HepG2 (cell line): Measurements from ENCODE around the gene RPL27A. TPM values are rescaled to one million over a fixed set of nuclear protein-coding genes. Genes with fewer than 3 reads are reported as not detected.

Experiments used
- ATF7 ChIP-seq, 2 experiments: fragments of 450-650 bp in 1 of 2; sonication (generic) in 1 of 2; formaldehyde crosslinking in 1 of 2; IDR thresholded peaks; 2 replicates each; pipeline versions ENCODE4 v1.4.0 to v1.6.1; 2016 to 2020; ENCODE audit warnings: antibody characterized with exemption in 1 of 2, mild to moderate bottlenecking in 1 of 2, missing genetic modification reagents in 1 of 2
- BRD4 ChIP-seq: sonication (generic); formaldehyde crosslinking; IDR thresholded peaks from 2 replicates; pipeline ENCODE4 v1.4.0; 2020; ENCODE audit warnings: missing genetic modification reagents
- FIP1L1 ChIP-seq: fragments of 200-400 bp; formaldehyde crosslinking; IDR thresholded peaks from 2 replicates; pipeline ENCODE4 v1.6.1; 2018; ENCODE audit warnings: low read depth, mild to moderate bottlenecking, low read length, moderate library complexity, borderline replicate concordance; ENCODE audit not compliant: insufficient read depth
- FOXK2 ChIP-seq: fragments of 450-650 bp; IDR thresholded peaks from 2 replicates; pipeline ENCODE4 v1.6.1; 2016
- GABPA ChIP-seq, 2 experiments: IDR thresholded peaks; 2 replicates each; pipeline ENCODE4 v1.6.1; 2011 to 2016; ENCODE audit warnings: low read depth in 2 of 2, low read length in 1 of 2, missing biosample characterization in 1 of 2, missing genetic modification characterization in 1 of 2
- HNF4A ChIP-seq: sonication (generic); formaldehyde crosslinking; IDR thresholded peaks from 2 replicates; pipeline ENCODE4 v1.4.0; 2020; ENCODE audit warnings: missing genetic modification reagents
- HNRNPK ChIP-seq: fragments of 200-400 bp; formaldehyde crosslinking; IDR thresholded peaks from 2 replicates; pipeline ENCODE4 v1.6.1; 2018; ENCODE audit warnings: low read length, low read depth, moderate library complexity, mild to moderate bottlenecking; ENCODE audit not compliant: poor library complexity, severe bottlenecking
- IRF2 ChIP-seq: IDR thresholded peaks from 2 replicates; pipeline ENCODE4 v1.6.1; 2018; ENCODE audit warnings: missing genetic modification reagents, missing compliant biosample characterization
- KDM2A ChIP-seq: sonication (generic); formaldehyde crosslinking; IDR thresholded peaks from 2 replicates; pipeline ENCODE4 v1.4.0; 2020; ENCODE audit warnings: low read depth, missing genetic modification reagents, borderline replicate concordance
- MBD4 ChIP-seq: IDR thresholded peaks from 2 replicates; pipeline ENCODE4 v1.6.1; 2012; ENCODE audit warnings: low read length, inconsistent platforms, borderline replicate concordance
- RBM39 ChIP-seq: fragments of 200-400 bp; formaldehyde crosslinking; IDR thresholded peaks from one replicate; pipeline ENCODE4 v1.6.1; 2018; ENCODE audit warnings: antibody characterized with exemption, mild to moderate bottlenecking, low read depth, low read length; ENCODE audit not compliant: poor library complexity, severe bottlenecking
- REXO4 ChIP-seq: sonication (generic); formaldehyde crosslinking; IDR thresholded peaks from 2 replicates; pipeline ENCODE4 v1.8.0; 2022; ENCODE audit warnings: missing genetic modification reagents, mild to moderate bottlenecking, borderline replicate concordance
- SSRP1 ChIP-seq: IDR thresholded peaks from 2 replicates; pipeline ENCODE4 v1.6.1; 2016; ENCODE audit warnings: control low read depth
- ZKSCAN5 ChIP-seq: sonication (generic); formaldehyde crosslinking; IDR thresholded peaks from 2 replicates; pipeline ENCODE4 v1.5.1; 2020; ENCODE audit warnings: mild to moderate bottlenecking, missing genetic modification reagents
- ZMAT3 ChIP-seq: sonication (generic); formaldehyde crosslinking; conservative IDR thresholded peaks from 2 replicates; pipeline ENCODE4 v1.7.0; 2021; ENCODE audit warnings: missing genetic modification reagents
- ZNF10 ChIP-seq: sonication (generic); formaldehyde crosslinking; IDR thresholded peaks from 2 replicates; pipeline ENCODE4 v1.4.0; 2020; ENCODE audit warnings: mild to moderate bottlenecking, low read depth, missing genetic modification reagents, borderline replicate concordance
- ZNF430 ChIP-seq: sonication (generic); formaldehyde crosslinking; IDR thresholded peaks from 2 replicates; pipeline ENCODE4 v1.9.0; 2021; ENCODE audit warnings: mild to moderate bottlenecking, missing genetic modification reagents
- ZNF460 ChIP-seq: sonication (generic); formaldehyde crosslinking; IDR thresholded peaks from 2 replicates; pipeline ENCODE4 v1.5.1; 2020; ENCODE audit warnings: missing genetic modification reagents, mild to moderate bottlenecking, borderline replicate concordance
- ZNF543 ChIP-seq: sonication (generic); formaldehyde crosslinking; IDR thresholded peaks from 2 replicates; pipeline ENCODE4 v1.4.0; 2020; ENCODE audit warnings: mild to moderate bottlenecking, missing genetic modification reagents
- ZNF567 ChIP-seq: sonication (generic); formaldehyde crosslinking; IDR thresholded peaks from 2 replicates; pipeline ENCODE4 v1.8.1; 2023; ENCODE audit warnings: mild to moderate bottlenecking, missing genetic modification reagents, borderline replicate concordance
- ZNF83 ChIP-seq: sonication (generic); formaldehyde crosslinking; IDR thresholded peaks from 2 replicates; pipeline ENCODE4 v1.4.0; 2020; ENCODE audit warnings: missing genetic modification reagents, mild to moderate bottlenecking, borderline replicate concordance
- polyA plus RNA-seq, 8 experiments: library from polyadenylated mRNA; depleted of rRNA in 3 of 8; stranded (reverse) in 7 of 8; unstranded in 1 of 8; fragments of >200 nt; fragmentation: Illumina TruSeq in 4 of 8; extraction: Trizol in 4 of 8; gene quantifications; 2 replicates each; pipeline versions ENCODE4 v1.2.1 to v1.2.3, GENCODE V29; 2011 to 2016; ENCODE audit warnings: low read depth in 4 of 8, missing spikeins in 1 of 8, mixed read lengths in 1 of 8; ENCODE audit not compliant: insufficient read depth in 1 of 8
- total RNA-seq, 5 experiments: library from RNA; depleted of rRNA; stranded (reverse); fragments of >200 nt; fragmentation: Illumina TruSeq; extraction: Trizol; gene quantifications; 2 replicates each; pipeline ENCODE4 v1.2.3, GENCODE V29; 2016; ENCODE audit warnings: low read depth in 1 of 5
- TF ChIP-seq, protein P1 (sequence below): IDR thresholded peaks from 2 replicates; pipeline ENCODE4 v1.6.1; 2016
- TF ChIP-seq, protein P2 (sequence below): sonication (generic); formaldehyde crosslinking; IDR thresholded peaks from 2 replicates; pipeline ENCODE4 v1.5.1; 2020; ENCODE audit warnings: mild to moderate bottlenecking, moderate library complexity, missing genetic modification reagents
- TF ChIP-seq, protein P3 (sequence below): sonication (generic); formaldehyde crosslinking; IDR thresholded peaks from 2 replicates; pipeline ENCODE4 v1.5.1; 2020; ENCODE audit warnings: missing genetic modification reagents, mild to moderate bottlenecking, borderline replicate concordance

RPL27A gene
- total and polyA plus RNA-seq, 2 of the 13 experiments (the other 11 are each of a cell fraction or from before 2014, with no cell fraction given), result 1,531 to 2,153 TPM

DNA sequence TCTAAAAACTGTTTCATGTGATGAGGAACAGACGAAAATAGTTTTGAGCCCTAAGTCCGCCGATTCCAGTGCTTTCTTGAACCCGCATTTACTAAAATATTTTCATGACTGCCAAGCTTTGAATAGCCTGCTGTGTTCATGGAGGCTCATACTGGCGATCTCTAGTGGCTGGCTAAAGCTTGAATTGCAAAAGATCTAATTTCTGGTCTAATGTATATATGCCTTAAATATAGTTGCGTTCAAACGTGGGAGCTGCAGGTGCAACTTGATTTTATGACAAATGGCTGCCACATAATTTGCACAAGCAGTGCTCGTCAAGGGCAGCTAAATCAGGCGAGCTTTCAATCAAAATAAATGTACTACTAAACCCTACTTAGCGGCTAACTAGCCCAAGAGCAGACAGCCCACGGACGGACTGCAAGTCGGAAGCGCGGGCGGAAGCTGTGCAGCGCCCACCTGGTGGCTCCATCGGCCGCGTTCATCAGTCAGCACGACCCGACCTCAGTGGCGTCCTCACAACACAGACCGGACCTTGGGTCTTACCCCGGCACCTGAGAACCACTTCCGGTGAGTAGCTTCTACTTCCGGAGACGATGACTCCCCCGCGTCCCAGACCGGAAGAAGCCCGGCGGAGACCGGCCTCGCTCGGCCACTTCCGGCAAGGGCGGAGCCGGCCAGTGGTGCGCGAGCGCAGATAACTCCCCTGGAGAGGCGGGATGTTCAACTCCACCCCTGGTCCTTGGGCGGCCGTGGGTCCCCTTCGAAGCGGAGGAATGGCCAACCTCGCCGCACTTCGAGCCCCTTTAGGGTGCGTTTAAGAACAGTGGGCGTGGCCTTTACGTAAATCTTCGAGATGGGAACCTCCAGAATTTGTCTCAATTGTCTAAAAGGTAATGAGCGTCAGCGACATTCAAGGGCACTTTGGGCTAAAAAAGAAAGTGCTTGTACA, 6.1 kb downstream of the RPL27A start (continued):
- TF ChIP-seq FIP1L1, result peak; percentile 97
- TF ChIP-seq MBD4, result peak; percentile 96; the same call in 1 of the 2 replicates
- TF ChIP-seq ZKSCAN5, result no peak
- TF ChIP-seq, protein P1, sequence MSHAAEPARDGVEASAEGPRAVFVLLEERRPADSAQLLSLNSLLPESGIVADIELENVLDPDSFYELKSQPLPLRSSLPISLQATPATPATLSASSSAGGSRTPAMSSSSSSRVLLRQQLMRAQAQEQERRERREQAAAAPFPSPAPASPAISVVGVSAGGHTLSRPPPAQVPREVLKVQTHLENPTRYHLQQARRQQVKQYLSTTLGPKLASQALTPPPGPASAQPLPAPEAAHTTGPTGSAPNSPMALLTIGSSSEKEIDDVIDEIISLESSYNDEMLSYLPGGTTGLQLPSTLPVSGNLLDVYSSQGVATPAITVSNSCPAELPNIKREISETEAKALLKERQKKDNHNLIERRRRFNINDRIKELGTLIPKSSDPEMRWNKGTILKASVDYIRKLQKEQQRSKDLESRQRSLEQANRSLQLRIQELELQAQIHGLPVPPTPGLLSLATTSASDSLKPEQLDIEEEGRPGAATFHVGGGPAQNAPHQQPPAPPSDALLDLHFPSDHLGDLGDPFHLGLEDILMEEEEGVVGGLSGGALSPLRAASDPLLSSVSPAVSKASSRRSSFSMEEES (CRISPR knock-in tag), result peak; percentile 49; the same call in 1 of the 2 replicates
- peak; percentile 74; the same call in 1 of the 2 replicates for TF ChIP-seq BRD4 (CRISPR knock-in tag)
- peak; percentile 90 for TF ChIP-seq ZNF543 (CRISPR knock-in tag)
- no peak for TF ChIP-seq ZNF10
- TF ChIP-seq ZNF460 (CRISPR knock-in tag), result no peak
- TF ChIP-seq ZNF430 (CRISPR knock-in tag), result peak; percentile 84; the same call in 1 of the 2 replicates
- TF ChIP-seq HNRNPK, result no peak
- no peak for TF ChIP-seq ZNF567 (CRISPR knock-in tag)
- TF ChIP-seq, protein P2, sequence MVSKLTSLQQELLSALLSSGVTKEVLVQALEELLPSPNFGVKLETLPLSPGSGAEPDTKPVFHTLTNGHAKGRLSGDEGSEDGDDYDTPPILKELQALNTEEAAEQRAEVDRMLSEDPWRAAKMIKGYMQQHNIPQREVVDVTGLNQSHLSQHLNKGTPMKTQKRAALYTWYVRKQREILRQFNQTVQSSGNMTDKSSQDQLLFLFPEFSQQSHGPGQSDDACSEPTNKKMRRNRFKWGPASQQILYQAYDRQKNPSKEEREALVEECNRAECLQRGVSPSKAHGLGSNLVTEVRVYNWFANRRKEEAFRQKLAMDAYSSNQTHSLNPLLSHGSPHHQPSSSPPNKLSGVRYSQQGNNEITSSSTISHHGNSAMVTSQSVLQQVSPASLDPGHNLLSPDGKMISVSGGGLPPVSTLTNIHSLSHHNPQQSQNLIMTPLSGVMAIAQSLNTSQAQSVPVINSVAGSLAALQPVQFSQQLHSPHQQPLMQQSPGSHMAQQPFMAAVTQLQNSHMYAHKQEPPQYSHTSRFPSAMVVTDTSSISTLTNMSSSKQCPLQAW (CRISPR knock-in tag), result peak; percentile 89
- peak; percentile 51; the same call in 1 of the 2 replicates for TF ChIP-seq HNF4A
- peak; percentile 99 for TF ChIP-seq RBM39
- no peak for TF ChIP-seq REXO4 (CRISPR knock-in tag)
- peak; percentile 100 for TF ChIP-seq KDM2A (CRISPR knock-in tag)
- no peak for TF ChIP-seq FOXK2
- no peak for TF ChIP-seq ZNF83 (CRISPR knock-in tag)
- peak; percentile 88; the same call in 1 of the 2 replicates for TF ChIP-seq SSRP1 (CRISPR knock-in tag)
- TF ChIP-seq GABPA (IDR thresholded peaks at IDR 0.05; ENCODE audit: low read depth, low read length), result peak; percentile 98
- peak; percentile 99 for TF ChIP-seq GABPA (CRISPR knock-in tag; IDR thresholded peaks at IDR 0.05; ENCODE audit: low read depth)
- no peak for TF ChIP-seq ZMAT3 (CRISPR knock-in tag)
- TF ChIP-seq IRF2 (CRISPR knock-in tag), result peak; percentile 93; the same call in 1 of the 2 replicates
- TF ChIP-seq, protein P3, sequence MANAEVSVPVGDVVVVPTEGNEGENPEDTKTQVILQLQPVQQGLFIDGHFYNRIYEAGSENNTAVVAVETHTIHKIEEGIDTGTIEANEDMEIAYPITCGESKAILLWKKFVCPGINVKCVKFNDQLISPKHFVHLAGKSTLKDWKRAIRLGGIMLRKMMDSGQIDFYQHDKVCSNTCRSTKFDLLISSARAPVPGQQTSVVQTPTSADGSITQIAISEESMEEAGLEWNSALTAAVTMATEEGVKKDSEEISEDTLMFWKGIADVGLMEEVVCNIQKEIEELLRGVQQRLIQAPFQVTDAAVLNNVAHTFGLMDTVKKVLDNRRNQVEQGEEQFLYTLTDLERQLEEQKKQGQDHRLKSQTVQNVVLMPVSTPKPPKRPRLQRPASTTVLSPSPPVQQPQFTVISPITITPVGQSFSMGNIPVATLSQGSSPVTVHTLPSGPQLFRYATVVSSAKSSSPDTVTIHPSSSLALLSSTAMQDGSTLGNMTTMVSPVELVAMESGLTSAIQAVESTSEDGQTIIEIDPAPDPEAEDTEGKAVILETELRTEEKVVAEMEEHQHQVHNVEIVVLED, result peak; percentile 81
- no peak for TF ChIP-seq ATF7 (IDR thresholded peaks at IDR 0.05)
- TF ChIP-seq ATF7 (CRISPR knock-in tag; IDR thresholded peaks at IDR 0.05), result no peak
